HG02852 (cell line): ENCODE measurements around the gene CDCA7L.

ENCODE experiments used
- ATAC-seq: cut with Tn5 transposase; IDR thresholded peaks from one replicate; pipeline ENCODE4 v1.9.1; 2021; ENCODE audit warnings: mild to moderate bottlenecking, moderate library complexity; ENCODE audit not compliant: unreplicated experiment

The CDCA7L gene, protein sequence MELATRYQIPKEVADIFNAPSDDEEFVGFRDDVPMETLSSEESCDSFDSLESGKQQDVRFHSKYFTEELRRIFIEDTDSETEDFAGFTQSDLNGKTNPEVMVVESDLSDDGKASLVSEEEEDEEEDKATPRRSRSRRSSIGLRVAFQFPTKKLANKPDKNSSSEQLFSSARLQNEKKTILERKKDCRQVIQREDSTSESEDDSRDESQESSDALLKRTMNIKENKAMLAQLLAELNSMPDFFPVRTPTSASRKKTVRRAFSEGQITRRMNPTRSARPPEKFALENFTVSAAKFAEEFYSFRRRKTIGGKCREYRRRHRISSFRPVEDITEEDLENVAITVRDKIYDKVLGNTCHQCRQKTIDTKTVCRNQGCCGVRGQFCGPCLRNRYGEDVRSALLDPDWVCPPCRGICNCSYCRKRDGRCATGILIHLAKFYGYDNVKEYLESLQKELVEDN

DNA sequence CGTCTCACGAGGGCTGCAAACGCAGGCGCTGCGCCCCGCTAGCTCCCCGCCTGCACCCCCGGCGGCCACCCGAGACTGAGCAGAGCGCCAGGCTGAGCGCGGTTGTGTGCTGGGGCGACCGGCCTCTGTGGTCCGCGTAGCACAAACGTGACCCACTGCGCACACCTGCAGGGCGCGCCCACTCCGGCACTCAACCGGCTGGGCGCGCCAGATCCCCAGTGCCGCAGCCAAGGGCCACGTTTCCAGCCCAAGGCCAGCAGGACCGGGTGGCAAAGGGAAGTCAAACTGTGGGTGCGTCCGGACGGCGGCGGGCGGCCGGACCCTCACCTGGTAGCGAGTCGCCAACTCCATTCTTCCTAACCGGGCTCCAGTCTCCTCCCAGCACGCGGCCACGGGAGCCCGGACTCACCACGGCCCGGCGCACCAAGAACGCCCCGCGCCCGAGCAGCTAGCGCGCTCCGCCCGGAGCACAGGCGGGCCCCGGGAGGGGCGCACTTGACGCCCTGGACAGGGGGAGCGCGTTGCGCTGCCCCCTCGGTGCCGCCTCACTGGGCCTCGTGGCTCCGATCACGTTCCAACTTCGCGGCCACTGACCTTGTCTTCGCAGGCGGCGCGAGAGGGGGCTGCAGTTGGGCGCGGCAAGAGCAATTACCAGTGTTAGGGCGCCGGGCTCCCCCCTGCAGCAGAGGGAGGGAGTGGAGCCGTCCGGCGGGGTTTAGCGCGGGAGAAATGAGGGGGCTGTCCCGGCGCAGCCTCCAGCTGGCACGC is at the start of gene CDCA7L:
Gene CDCA7L, minus strand, starts transcription at position 446 of the 768 bp plus-strand sequence. Its CDS starts 95 bp downstream, at position 351.
- ATAC-seq: peak; percentile 83

DNA sequence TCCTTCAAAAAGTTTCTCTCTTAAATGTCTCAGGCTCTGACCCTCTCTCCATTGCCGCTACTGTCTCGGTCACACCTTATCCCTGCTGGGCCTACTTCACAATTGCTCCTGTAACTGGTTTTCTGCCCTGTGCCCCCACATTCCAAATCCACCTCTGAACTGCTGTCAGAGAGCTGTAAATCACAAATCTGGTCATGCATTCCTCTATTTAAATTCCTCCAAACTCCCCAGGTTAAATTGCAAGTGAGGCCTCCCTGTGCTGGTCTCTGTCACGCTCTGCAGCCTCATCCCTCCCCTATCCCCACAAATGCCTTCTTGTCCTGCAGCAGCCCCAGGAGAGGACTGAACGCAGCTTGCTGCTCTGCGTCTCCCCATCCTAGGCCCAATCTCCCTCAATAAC is 40.4 kb upstream of the CDCA7L start:
- no peak for ATAC-seq

DNA sequence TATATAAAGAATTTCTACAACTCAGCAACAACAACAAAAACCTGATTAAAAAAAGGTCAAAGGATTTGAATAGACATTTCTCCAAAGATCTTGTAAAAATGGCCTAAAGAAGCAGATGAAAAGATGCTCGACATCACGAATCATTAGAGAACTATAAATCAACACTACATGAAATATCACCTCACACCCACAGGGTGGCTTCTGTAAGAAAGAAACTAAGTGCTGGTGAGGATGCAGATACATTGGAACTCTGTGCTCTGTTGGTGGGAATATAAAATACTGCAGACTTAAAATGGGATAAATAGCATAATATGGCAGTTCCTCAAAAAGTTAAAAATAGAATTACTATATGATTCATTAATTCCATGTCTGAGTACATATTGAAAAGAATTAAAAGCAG is 38.3 kb upstream of the CDCA7L start:
- ATAC-seq: no peak

DNA sequence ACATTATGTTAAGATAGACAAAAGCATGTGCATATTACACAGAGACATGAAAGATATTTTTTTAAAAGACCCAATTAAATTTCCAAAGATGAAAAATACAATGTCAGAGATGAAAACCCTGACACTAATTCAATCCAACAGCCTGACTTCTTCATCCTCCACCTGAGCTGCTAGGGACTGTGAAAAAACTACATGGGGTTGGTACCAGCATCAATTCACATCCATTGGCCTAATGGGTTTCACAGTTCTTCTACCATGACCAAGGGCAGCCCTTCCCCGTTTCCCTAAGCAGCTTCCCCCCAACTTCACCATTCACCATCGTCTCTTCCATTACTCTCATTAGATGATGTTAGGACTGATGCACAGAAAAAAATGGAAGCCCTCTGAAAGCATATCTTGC is 37.4 kb upstream of the CDCA7L start:
- ATAC-seq: no peak

DNA sequence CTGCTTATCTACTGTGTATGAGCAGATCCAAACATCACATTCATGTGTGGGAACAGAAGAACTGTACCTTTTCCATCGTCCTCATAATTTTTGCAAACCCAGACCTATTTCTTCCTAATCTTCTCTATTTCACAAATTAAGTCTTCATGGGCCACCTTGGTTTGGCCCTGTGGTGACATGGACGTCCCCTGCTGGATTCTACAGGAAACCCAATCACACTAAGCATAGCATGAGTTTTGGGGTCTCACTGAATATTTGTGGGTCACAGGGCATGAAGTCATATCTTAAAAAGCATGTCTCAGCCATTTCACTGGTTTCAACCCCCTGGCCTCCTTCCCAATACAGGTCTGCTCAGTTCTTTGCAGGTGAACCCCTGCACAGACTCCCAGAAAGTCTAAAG is 35.8 kb upstream of the CDCA7L start:
- no peak for ATAC-seq

DNA sequence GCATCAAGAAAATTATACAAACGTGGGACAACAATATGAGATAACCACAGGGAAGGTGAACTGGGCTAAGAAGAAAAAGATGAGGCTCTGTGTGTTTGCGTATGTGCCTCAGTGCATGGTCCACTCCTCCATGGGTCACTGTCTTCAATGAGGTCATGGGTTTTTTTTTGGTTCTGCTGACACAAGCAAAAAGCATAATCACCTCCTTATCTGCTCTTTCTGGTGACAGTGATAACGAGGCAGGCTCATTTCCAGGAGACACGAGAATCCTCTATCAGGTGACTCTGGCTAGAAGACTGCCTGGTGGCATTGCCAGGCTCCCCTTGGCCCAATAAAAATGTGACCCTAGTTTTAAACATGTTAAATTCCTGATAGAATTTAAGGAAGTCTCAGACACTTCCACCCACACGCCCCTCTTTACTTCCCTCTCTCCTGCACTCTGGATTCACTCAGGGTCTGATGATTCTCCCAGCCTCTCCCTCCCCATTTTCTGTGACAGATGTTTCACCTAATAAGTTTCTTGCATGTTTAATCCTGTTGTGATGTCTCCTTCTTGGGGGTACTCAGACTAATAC is 35.3 kb upstream of the CDCA7L start:
- no peak for ATAC-seq

DNA sequence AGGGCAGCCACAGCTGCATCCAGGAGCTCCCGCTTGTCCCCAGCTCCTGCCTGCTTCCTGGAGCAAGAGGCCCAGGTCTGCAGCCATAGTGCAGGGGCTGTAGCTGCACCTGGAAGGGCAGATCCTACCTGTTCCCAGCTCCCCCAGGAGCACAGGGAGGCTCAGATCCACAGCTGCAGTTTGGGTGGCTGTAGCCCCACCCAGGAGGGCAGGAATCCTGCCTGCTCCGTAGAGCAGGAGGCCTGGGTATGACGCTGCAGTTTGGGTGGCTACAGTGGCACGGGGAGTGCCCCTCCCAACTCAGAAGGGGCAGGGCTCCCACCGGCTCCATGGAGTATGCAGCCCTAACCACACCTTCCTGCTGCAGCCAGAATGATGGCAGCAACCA is 26.7 kb upstream of the CDCA7L start:
- ATAC-seq: no peak

DNA sequence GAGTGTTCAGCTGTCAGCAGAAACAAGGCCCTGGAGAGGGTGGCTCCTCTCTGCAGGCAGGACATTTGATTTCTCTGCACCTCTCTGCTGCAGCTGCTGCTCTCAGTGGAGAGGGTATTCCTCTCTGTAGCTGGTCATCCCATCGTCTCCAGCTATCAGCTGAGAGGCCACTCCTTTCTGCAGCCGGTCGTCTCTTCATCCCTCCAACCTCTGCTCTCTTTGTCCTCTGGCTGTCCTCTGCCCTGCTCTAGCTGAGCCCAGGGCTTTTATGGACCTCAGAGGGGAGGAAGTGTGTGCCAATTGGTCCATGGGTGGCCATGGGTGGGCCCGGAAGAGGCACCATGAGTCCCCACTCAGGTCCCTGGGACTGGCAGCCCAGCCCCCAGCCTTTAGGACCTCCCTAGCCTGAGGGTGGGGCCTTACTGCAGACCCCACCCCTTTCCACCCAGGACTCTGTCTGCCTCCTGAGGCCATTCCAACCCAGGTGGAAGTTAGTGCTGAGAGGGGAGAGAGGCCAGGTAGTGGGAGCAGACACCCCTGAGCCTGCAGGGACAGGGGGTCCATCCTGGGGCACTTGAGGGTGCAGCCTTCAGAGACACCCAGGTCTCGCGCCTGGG is 26.2 kb upstream of the CDCA7L start:
- no peak for ATAC-seq

DNA sequence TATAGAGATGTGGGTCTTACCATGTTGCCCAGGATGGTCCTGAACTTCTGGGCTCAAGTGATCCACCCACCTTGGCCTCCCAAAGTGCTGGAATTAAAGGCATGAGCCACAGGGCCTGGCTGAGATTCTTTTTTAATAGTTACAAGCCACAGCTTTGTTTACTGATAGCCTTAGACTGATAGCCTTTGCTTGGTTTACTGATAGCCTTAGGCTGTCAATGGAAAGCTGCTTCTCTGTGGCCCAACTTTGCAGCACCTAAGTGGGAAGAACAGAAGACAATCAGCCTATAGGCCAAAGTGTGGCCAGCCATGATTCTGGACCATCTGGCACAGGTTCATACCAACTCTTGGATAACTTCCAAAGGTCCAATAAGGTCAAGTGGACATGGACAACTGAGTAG is 24.1 kb upstream of the CDCA7L start:
- no peak for ATAC-seq

DNA sequence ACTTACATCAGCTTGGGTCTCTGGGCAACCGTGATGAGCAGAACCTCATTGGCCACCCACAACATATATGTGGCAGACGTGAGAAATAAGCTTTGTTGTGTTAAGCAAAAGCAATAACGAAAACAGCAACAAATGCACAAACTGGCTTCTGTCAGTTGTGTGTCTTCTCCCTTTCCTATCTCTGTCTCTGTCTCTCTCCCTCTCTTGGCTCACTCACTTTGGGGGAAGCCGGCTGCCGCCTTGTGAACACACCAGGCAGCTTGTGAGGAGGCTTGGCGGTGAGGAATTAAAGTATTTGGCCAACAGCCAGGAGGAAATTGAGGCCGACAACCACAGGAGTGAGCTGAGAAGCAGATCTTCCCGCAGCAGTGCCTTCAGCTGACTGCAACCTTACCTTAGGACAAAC is 21.9 kb upstream of the CDCA7L start:
- no peak for ATAC-seq

DNA sequence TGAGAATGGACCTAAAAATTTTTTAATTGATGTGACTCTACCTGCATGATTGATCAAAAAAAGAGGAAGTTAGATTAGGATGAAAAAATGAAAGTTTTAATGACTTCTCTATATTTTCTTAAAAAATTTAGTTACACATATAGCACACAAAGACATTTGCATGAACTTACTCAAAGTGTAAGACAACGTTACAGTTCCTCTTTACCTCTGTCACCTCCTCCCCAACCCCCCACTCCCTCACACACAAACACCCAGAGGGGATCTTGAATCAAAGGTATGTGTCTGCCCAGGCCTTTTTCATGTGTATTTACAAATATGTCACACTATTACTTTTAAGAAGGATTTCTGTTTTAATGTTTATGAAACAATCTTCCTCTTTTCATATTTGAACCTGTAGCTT is 20.6 kb upstream of the CDCA7L start:
- peak; percentile 92 for ATAC-seq

DNA sequence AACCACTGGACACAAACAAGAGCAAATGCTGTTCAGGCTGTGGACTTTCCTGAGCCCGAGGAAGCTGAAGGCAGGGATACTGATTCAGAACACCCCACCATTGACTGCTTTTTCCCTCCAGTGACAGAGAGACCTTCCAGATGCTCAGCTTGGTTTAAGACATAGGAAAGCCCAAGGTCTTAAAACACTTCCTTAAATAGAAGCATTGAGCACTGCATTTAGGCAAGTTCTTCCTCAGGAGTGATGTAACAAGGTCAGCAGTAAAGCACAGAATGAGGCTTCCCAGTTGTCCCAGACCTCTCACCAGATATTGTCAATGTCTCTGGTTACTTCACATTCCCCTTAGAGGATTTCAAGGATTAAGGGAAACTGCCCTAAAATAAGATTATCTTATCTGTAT is 19.6 kb upstream of the CDCA7L start:
- no peak for ATAC-seq

DNA sequence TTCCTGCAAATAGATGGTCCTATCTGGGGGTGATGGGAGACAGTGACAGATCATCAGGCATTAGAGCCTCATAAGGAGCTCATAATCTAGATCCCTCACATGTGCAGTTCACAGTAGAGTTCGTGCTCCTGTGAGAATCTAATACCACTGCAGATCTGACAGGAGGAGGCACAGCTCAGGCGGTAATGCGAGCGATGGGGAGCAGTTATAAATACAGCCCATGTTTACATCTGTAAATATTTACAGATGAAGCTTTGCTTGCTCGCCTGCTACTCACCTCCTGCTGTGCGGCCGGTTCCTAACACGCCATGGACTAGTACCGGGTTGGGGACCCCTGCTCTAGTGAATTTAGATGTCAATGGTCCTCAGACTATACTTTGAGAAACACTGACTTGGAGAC is 17.0 kb upstream of the CDCA7L start:
- ATAC-seq: no peak

DNA sequence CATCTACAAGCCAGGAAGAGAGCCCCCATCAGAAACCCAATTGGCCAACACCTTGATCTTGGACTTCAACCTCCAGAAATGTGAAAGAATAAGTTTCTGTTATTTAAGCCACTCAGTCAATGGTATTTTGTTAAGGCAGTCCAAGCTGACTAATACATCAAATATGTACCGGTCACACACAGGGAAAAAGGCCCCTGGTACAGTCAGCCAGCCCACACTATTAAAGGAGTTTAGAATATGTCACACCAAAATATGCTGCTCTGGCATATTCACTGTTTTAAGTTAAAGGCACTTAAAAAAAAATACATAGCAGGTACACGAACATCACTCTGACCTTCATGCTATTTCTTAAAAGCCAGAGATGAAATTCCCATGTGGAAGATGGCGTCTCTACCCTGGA is 15.2 kb upstream of the CDCA7L start:
- ATAC-seq: no peak

DNA sequence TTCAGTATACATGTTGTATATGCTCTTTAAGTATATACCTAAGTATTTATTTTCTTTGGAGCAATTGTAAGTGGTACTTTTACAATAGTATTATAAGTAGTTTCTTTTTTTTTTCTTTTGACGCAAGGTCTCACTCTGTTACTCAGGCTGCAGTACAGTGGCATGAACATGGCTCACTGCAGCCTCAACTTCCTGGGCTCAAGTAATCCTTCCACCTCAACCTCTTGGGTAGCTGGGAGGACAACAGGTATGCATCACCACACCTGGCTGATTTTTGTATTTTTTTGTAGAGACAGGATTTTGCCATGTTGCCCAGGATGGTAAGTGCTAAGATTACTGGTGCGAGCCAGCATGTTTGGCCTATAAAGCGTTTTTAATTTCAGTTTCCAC is 13.7 kb upstream of the CDCA7L start:
- no peak for ATAC-seq

DNA sequence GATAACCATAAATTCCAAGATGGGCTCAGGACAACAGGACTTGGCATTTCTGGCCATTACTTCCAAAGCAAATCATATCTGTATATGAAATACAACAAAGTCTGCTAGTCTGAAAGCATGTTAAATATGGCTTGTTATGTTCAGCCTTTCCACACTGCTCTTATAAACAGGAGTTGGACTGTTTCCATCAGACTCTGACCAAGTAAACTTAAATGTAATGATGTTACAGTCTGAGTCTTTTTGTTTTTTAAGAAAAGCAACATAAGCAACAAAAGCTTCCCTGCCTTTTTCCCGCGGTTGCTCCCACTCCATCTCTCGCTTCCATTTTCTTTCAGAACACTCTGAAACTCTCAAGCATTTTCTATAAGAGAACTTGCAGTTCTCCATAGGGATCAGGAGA is 8.1 kb upstream of the CDCA7L start:
- ATAC-seq: no peak

DNA sequence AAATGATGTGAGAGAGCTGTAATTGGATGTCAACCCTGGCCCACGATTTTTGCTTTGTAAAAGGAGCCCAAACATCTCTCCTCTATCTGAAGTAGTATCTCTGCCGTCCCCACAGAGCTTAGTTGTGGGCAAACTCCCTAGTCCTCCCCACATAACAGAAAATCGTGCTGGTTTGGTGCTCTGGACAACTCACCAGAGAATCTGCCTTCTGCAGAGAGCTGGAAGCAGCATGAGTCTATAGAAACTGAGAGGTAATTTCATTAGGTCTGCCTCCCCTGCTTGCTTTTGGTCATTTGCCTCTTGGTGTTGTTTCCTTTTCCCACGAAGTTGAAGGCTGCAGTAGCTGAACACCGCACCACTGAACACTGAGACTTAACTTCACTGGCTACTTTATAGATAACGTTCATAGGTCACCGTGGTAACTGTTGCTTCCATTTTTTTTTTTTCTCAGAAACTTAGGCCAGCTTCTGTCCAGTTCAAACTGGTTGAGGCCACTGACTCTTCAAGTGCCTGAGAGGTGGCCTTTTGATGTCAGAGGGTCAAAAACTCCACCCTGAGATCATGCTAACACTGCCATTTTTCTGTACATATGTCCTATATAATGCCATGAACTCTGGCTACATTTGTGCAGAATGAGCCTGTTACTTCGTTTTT is 3.3 kb upstream of the CDCA7L start:
- no peak for ATAC-seq

DNA sequence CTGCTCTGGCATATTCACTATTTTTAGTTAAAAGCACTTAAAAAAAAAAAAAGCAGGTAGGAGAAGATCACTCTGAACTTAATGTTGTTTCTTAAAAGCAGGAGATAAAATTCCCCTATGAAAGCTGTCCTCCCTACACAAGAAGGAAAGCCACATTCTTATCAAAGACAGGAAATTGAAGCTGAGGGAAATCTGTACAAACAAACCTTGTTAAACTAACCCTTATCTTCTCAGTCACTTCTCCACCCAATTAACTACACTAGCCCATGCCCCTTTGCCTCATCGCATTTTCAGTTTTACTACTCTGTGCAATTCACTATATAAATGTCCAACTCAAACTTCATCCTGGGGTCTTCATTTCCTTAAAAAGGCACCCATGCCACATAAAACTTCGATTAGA is 2.7 kb upstream of the CDCA7L start:
- ATAC-seq: no peak

DNA sequence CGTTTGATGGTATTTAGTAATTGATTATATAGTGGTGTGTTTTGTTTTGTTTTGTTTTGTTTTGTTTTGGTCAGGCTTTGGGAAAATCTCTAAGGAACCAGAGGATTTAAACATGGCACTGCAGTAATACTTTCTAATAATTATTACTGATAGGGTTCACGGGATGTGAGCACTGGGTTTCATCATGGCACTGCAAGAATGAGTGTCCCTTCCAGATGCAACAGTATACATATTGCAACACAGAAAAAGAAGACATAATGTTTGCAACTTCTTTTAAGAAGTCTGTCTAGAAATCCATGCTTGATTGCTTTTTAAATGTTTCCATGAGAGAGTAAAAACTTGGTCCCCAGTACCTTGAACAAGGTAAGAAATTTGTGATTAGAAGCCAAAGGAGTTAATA is 2.2 kb upstream of the CDCA7L start:
- ATAC-seq: no peak

DNA sequence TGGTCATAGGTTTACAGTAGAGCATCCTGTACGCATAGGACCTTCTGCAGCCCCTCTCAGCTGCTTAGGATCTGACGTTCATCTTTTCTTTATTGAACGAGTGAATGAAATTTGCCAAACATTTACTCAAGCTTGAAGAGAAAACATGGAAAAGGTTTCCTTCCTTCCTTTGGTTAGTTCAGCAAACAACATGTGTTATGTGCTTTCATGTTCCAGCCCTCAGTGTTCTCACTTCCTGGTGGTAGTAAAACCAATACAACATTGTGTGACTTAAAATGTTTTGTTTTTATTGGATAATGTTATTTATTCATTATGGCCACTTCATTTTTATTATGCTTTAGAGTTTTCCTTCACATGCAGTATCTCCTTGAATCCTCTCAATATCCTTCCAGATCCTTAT is 1.4 kb upstream of the CDCA7L start:
- no peak for ATAC-seq

DNA sequence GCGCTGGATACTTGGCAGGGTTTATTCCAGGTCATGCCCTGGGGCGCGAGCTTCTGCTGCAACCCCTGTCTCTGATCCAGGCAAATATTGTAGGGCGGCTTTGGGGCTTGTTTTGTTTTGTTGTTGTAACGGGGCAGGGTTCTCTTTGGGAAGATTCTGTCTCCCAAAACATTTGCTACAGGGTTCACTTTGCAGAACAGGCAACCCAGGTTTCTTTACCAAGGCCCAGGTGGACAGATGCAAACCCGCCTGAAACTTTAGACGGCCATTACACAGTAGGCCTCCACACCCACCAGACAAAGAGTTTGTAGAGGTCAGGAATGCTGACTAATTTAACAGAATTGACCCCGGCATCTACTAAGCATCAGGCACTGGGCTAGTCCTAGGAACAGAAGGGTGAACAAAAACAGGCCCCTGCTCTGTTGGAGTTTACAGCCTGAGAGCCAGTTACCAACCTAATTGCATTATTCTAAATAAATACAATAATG is 567 bp upstream of the CDCA7L start:
- no peak for ATAC-seq
